B cell (primary cell): ENCODE measurements around the gene ICAM1. TPM values are rescaled to one million over a fixed set of nuclear protein-coding genes. Genes with fewer than 3 reads are reported as not detected.

ENCODE experiments used
- ATAC-seq: fragments of 200-7000 bp; cut with Tn5 transposase; one replicate; pipeline ENCODE4 v1.10.0; 2021; ENCODE audit warnings: low read depth, mild to moderate bottlenecking, moderate number of reproducible peaks, moderate library complexity
- CTCF ChIA-PET: fragments of 350-600 bp; sonication (Branson Sonifier 250); formaldehyde crosslinking; loops from one replicate; lab custom pipeline; 2021; ENCODE audit warnings: antibody characterized with exemption, inconsistent platforms; lab: Charles Lee
- POLR2A ChIA-PET: fragments of 350-600 bp; sonication (Branson Sonifier 250); formaldehyde crosslinking; loops from one replicate; lab custom pipeline; 2021; ENCODE audit warnings: antibody characterized with exemption; lab: Charles Lee
- DNase-seq: peaks from one replicate; pipeline ENCODE4 v3.0.0; 2013
- H2AFZ ChIP-seq: 2 replicates; pipeline ENCODE4 v1.6.1; 2012; ENCODE audit warnings: mild to moderate bottlenecking, low read depth, low read length; ENCODE audit not compliant: insufficient read depth, poor library complexity, severe bottlenecking
- H3K27ac ChIP-seq, 2 donors: 1 replicate in 1 of 2; 2 replicates in 1 of 2; pipeline ENCODE4 v1.5.1; 2012 to 2013; ENCODE audit warnings: low read length in 2 of 2, mild to moderate bottlenecking in 2 of 2, moderate library complexity in 1 of 2
- H3K27me3 ChIP-seq, 4 experiments: fragments of 200-600 bp in 1 of 4; sonication (generic) in 1 of 4; replicated peaks in 1 of 4; 1 replicate in 2 of 4; 2 replicates in 2 of 4; pipeline versions ENCODE4 v1.6.1 to v1.7.0; 2013 to 2016; ENCODE audit warnings: low read length in 3 of 4, mild to moderate bottlenecking in 2 of 4, mixed read lengths in 1 of 4, moderate library complexity in 1 of 4; ENCODE audit not compliant: insufficient read depth in 4 of 4, control insufficient read depth in 3 of 4; ENCODE audit errors: control extremely low read depth in 1 of 4
- H3K36me3 ChIP-seq, 2 experiments: replicated peaks in 1 of 2; 1 replicate in 1 of 2; 2 replicates in 1 of 2; pipeline versions ENCODE4 v1.6.1 to v1.7.1; 2013; ENCODE audit warnings: low read length in 1 of 2; ENCODE audit not compliant: insufficient read depth in 2 of 2, control insufficient read depth in 1 of 2; ENCODE audit errors: control extremely low read depth in 1 of 2, extremely low read depth in 1 of 2
- H3K4me1 ChIP-seq, 2 donors: fragments of 200-600 bp in 1 of 2; sonication (generic) in 1 of 2; 1 replicate in 1 of 2; 2 replicates in 1 of 2; pipeline versions ENCODE4 v1.5.1 to v1.6.1; 2013 to 2017; ENCODE audit warnings: low read length in 2 of 2; ENCODE audit not compliant: control insufficient read depth in 2 of 2, insufficient read depth in 2 of 2
- H3K4me2 ChIP-seq: replicated peaks from 2 replicates; pipeline ENCODE3; 2012; ENCODE audit warnings: mild to moderate bottlenecking, low read depth, low read length; ENCODE audit not compliant: poor library complexity, severe bottlenecking
- H3K4me3 ChIP-seq, 5 experiments: fragments of 200-600 bp in 1 of 5; sonication (generic) in 1 of 5; 1 replicate in 3 of 5; 2 replicates in 2 of 5; pipeline versions ENCODE4 v1.5.1 to v1.7.0; 2011 to 2016; ENCODE audit warnings: low read length in 4 of 5, mild to moderate bottlenecking in 4 of 5, low read depth in 2 of 5, control low read depth in 1 of 5, moderate library complexity in 1 of 5; ENCODE audit not compliant: insufficient read depth in 1 of 5; ENCODE audit errors: control extremely low read depth in 1 of 5, extremely low read depth in 1 of 5
- H3K79me2 ChIP-seq: fragments of 200-600 bp; sonication (generic); one replicate; pipeline ENCODE4 v1.6.0; 2016; ENCODE audit warnings: low read length; ENCODE audit not compliant: control insufficient read depth, insufficient read depth
- H3K9ac ChIP-seq: fragments of 200-600 bp; sonication (generic); 2 replicates; pipeline ENCODE4 v1.6.1; 2017; ENCODE audit warnings: mild to moderate bottlenecking, low read length, moderate library complexity
- H3K9me3 ChIP-seq, 3 donors: one replicate each; pipeline versions ENCODE4 v1.6.1 to v1.7.1; 2013; ENCODE audit warnings: low read length in 2 of 3; ENCODE audit not compliant: control insufficient read depth in 2 of 3, insufficient read depth in 1 of 3; ENCODE audit errors: control extremely low read depth in 1 of 3
- H4K20me1 ChIP-seq: 2 replicates; pipeline ENCODE4 v1.6.0; 2012; ENCODE audit warnings: mild to moderate bottlenecking, low read length; ENCODE audit not compliant: insufficient read depth, control insufficient read depth, poor library complexity, severe bottlenecking
- H3K27ac Mint-ChIP-seq: one replicate; pipeline ENCODE4 v1.8.0; 2021; ENCODE audit warnings: mixed read lengths
- H3K27me3 Mint-ChIP-seq: one replicate; pipeline ENCODE4 v1.8.0; 2021; ENCODE audit warnings: mixed read lengths
- H3K4me1 Mint-ChIP-seq: one replicate; pipeline ENCODE4 v1.8.0; 2021; ENCODE audit warnings: mixed read lengths
- H3K4me3 Mint-ChIP-seq: one replicate; pipeline ENCODE4 v1.8.0; 2021; ENCODE audit warnings: mixed read lengths
- H3K9me3 Mint-ChIP-seq: one replicate; pipeline ENCODE4 v1.8.0; 2022; ENCODE audit warnings: mixed read lengths; ENCODE audit not compliant: insufficient read depth
- EZH2 ChIP-seq: IDR thresholded peaks from 2 replicates; pipeline ENCODE4 v1.6.1; 2012; ENCODE audit warnings: borderline replicate concordance, low read depth, mild to moderate bottlenecking, moderate library complexity, low read length; ENCODE audit not compliant: insufficient read depth, poor library complexity, severe bottlenecking
- WGBS: methylation state at CpG from one replicate; pipeline ENCODE4 v1.1.5; 2013; ENCODE audit warnings: missing lambda C conversion rate; ENCODE audit not compliant: insufficient coverage; 5-methylcytosine and 5-hydroxymethylcytosine counted together
- intact Hi-C: fragments of 100-400 bp; cut with micrococcal nuclease; formaldehyde crosslinking; loops from one replicate; pipeline ENCODE4 v1.10.0; 2022
- polyA plus RNA-seq: library from polyadenylated mRNA; depleted of rRNA; stranded (reverse); fragments of >200 nt; gene quantifications from 2 replicates; pipeline ENCODE4 v1.2.3, GENCODE V29; 2012
- total RNA-seq, 2 donors: library from RNA; stranded (reverse); fragments of 120-200 nt in 1 of 2; gene quantifications; 1 replicate in 1 of 2; 2 replicates in 1 of 2; pipeline versions ENCODE4 v1.2.3 to v1.2.4, GENCODE V29; 2013 to 2022
- TF ChIP-seq, protein P1 (sequence below): fragments of 200-600 bp; IDR thresholded peaks from one replicate; pipeline ENCODE4 v1.8.0; 2022; ENCODE audit warnings: antibody characterized with exemption, mild to moderate bottlenecking

The ICAM1 gene
- total and polyA plus RNA-seq, 2 donors (not counting 1 experiment from before 2014, with no cell fraction given): 7.3 to 11.9 TPM

DNA sequence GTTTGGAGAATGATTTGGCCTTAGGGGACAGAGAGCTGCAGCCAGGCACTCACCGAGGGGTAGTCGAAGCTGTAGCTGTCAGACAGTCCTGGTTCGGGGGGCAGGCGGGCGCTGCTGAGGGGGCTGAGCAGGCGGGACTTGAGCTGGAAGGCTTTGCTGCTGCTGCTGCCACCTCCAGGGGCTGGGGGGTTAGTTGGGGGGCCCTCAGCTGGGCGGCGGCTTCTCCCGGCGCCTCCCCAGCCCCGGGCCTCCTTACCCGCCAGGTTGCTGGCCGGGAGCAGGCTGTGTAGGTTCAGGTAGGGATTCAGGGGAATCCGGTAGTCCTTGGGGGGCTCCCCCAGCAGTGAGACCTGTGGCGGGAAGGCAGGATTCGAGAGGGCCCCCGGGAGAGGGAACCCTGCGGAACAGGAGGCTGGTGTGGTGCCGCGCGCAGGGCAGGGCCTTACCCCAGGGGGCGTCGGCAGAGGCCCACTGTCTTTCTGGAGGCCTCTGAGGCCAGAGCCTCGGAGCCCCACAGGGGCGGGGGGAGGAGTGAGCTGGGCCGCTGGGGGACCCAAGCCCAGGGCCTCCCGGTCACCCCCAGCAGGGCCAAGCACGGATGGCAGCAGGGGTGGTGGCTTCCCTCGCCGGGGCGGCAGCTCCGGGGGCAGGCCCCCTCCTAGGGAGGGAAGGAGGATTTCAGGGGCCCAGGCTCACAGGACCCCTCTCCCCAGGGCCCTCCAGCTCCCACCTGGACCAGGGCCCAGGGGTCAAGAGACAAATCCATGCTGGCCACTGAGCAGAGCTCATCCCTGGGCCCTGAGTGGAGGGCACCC, 49.9 kb downstream of the ICAM1 start:
- no peak for DNase-seq
- Mint-ChIP-seq H3K27ac (no peak overlapping the region), H3K9me3 (no peaks in the 10 kb centered on the region), H3K4me1 (peaks cover 3% of the 10 kb centered on the region), H3K4me3 (no peak overlapping the region), H3K27me3 (no peaks in the 10 kb centered on the region)
- H3K4me2 ChIP-seq: no peak overlapping the region
- H3K9me3 ChIP-seq: no peaks in the 10 kb centered on the region
- no peak for ATAC-seq
- H3K79me2 ChIP-seq: peaks cover 10% of the 10 kb centered on the region
- no peak overlapping the region for H2AFZ ChIP-seq
- intact Hi-C loops: no loop called here
- CTCF ChIA-PET: interaction anchor here (0.7 to 1.3 kb wide), 2 partner anchors 29 to 44 kb away, joined by 3 read pairs; no protein-coding TSS in a partner anchor
- 97% methylated on average over 29 of the region's 32 CpGs for WGBS
- no peaks in the 10 kb centered on the region for H3K27me3 ChIP-seq
- H3K4me3 ChIP-seq: no peak overlapping the region
- H3K36me3 ChIP-seq: peaks cover 0 to 59% of the 10 kb centered on the region in 2 experiments
- peaks cover 6 to 13% of the 10 kb centered on the region in 2 donors for H3K4me1 ChIP-seq
- TF ChIP-seq, protein P1, sequence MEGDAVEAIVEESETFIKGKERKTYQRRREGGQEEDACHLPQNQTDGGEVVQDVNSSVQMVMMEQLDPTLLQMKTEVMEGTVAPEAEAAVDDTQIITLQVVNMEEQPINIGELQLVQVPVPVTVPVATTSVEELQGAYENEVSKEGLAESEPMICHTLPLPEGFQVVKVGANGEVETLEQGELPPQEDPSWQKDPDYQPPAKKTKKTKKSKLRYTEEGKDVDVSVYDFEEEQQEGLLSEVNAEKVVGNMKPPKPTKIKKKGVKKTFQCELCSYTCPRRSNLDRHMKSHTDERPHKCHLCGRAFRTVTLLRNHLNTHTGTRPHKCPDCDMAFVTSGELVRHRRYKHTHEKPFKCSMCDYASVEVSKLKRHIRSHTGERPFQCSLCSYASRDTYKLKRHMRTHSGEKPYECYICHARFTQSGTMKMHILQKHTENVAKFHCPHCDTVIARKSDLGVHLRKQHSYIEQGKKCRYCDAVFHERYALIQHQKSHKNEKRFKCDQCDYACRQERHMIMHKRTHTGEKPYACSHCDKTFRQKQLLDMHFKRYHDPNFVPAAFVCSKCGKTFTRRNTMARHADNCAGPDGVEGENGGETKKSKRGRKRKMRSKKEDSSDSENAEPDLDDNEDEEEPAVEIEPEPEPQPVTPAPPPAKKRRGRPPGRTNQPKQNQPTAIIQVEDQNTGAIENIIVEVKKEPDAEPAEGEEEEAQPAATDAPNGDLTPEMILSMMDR: no peak
- TF ChIP-seq EZH2: no peak
- peaks cover 34% of the 10 kb centered on the region for H4K20me1 ChIP-seq
- no peak overlapping the region for H3K27ac ChIP-seq
- POLR2A ChIA-PET: interaction anchor here (0.7 kb wide), 2 partner anchors 14 to 1390 kb away, joined by 6 to 12 read pairs; no protein-coding TSS in a partner anchor
- no peak overlapping the region for H3K9ac ChIP-seq

GRCh38 chr19:10321417-10321797, 50.5 kb downstream of the ICAM1 start:
- H2AFZ ChIP-seq: no peak overlapping the region
- no peaks in the 10 kb centered on the region for H3K9me3 ChIP-seq
- TF ChIP-seq, protein P1: no peak
- peaks cover under 1 to 7% of the 10 kb centered on the region in 2 donors for H3K4me1 ChIP-seq
- H3K79me2 ChIP-seq: peaks cover 10% of the 10 kb centered on the region
- intact Hi-C loops: no loop called here
- ChIA-PET POLR2A (interaction anchor here (0.6 kb wide), 1 partner anchor 10 kb away, joined by 4 read pairs; no protein-coding TSS in a partner anchor), CTCF (interaction anchor here (1.3 kb wide), 1 partner anchor 30 kb away, joined by 3 read pairs; no protein-coding TSS in a partner anchor)
- H3K4me3 ChIP-seq: no peak overlapping the region
- no peak overlapping the region for H3K9ac ChIP-seq
- DNase-seq (no peak), ATAC-seq (no peak)
- H3K4me2 ChIP-seq: no peak overlapping the region
- Mint-ChIP-seq H3K27ac (no peak overlapping the region), H3K9me3 (no peaks in the 10 kb centered on the region), H3K27me3 (no peaks in the 10 kb centered on the region), H3K4me3 (no peak overlapping the region), H3K4me1 (no peaks in the 10 kb centered on the region)
- 89% methylated on average over 11 of the region's 11 CpGs for WGBS
- peaks cover 37% of the 10 kb centered on the region for H4K20me1 ChIP-seq
- no peak overlapping the region for H3K27ac ChIP-seq
- H3K36me3 ChIP-seq: peaks cover 0 to 65% of the 10 kb centered on the region in 2 experiments
- H3K27me3 ChIP-seq: no peaks in the 10 kb centered on the region
